WTC11 (cell line): ENCODE measurements around the gene ILKAP. TPM values are rescaled to one million over a fixed set of nuclear protein-coding genes. Genes with fewer than 3 reads are reported as not detected.

Source experiments
- ATAC-seq: fragments of 200-7000 bp; cut with Tn5 transposase; 2 replicates; pipeline ENCODE4 v1.10.0; 2021; ENCODE audit warnings: mild to moderate bottlenecking, moderate library complexity
- CTCF ChIA-PET: fragments of 300-600 bp; sonication (Branson Sonifier 250); formaldehyde crosslinking; loops from one replicate; lab custom pipeline; 2021; ENCODE audit warnings: antibody characterized with exemption; lab: Charles Lee
- POLR2A ChIA-PET: fragments of 350-600 bp; sonication (Branson Sonifier 250); formaldehyde crosslinking; loops from one replicate; lab custom pipeline; 2021; ENCODE audit warnings: antibody characterized with exemption; lab: Charles Lee
- DNase-seq: peaks from one replicate; pipeline ENCODE4 v3.0.0; 2021; ENCODE audit warnings: low spot score
- H3K27ac Mint-ChIP-seq: 2 replicates; pipeline ENCODE4 v1.8.0; 2021; ENCODE audit warnings: mixed read lengths
- H3K27me3 Mint-ChIP-seq: 2 replicates; pipeline ENCODE4 v1.8.0; 2021; ENCODE audit warnings: low read depth, mild to moderate bottlenecking, moderate library complexity, mixed read lengths
- H3K36me3 Mint-ChIP-seq: 2 replicates; pipeline ENCODE4 v1.8.0; 2021; ENCODE audit warnings: mixed read lengths
- H3K4me1 Mint-ChIP-seq: 2 replicates; pipeline ENCODE4 v1.8.0; 2022; ENCODE audit warnings: mixed read lengths
- H3K4me3 Mint-ChIP-seq: 2 replicates; pipeline ENCODE4 v1.8.0; 2021; ENCODE audit warnings: mild to moderate bottlenecking, moderate library complexity, mixed read lengths
- H3K9me3 Mint-ChIP-seq: 2 replicates; pipeline ENCODE4 v1.8.0; 2021; ENCODE audit warnings: mixed read lengths
- ELF4 ChIP-seq: sonication (generic); formaldehyde crosslinking; IDR thresholded peaks from 2 replicates; pipeline ENCODE4 v1.8.1; 2022; ENCODE audit warnings: low read depth, mild to moderate bottlenecking, moderate library complexity, missing genetic modification reagents
- ETV6 ChIP-seq: sonication (generic); formaldehyde crosslinking; IDR thresholded peaks from 2 replicates; pipeline ENCODE4 v1.8.1; 2022; ENCODE audit warnings: mild to moderate bottlenecking, missing genetic modification reagents
- FOXP1 ChIP-seq: sonication (generic); formaldehyde crosslinking; IDR thresholded peaks from 2 replicates; pipeline ENCODE4 v1.8.0; 2022; ENCODE audit warnings: missing genetic modification reagents, mild to moderate bottlenecking, moderate library complexity, borderline replicate concordance
- GRHL2 ChIP-seq: fragments of 250-450 bp; sonication (Bioruptor Pico); IDR thresholded peaks from 2 replicates; pipeline ENCODE4 v1.8.0; 2022; ENCODE audit warnings: mild to moderate bottlenecking, moderate library complexity; ENCODE audit not compliant: insufficient replicate concordance, severe bottlenecking
- IRF1 ChIP-seq: sonication (generic); formaldehyde crosslinking; IDR thresholded peaks from 2 replicates; pipeline ENCODE4 v1.8.0; 2023; ENCODE audit warnings: missing genetic modification reagents
- MYBL2 ChIP-seq: sonication (generic); formaldehyde crosslinking; IDR thresholded peaks from 2 replicates; pipeline ENCODE4 v1.8.1; 2023; ENCODE audit warnings: mild to moderate bottlenecking, moderate library complexity, missing genetic modification reagents
- PREB ChIP-seq: sonication (generic); formaldehyde crosslinking; IDR thresholded peaks from 2 replicates; pipeline ENCODE4 v1.8.1; 2022; ENCODE audit warnings: mild to moderate bottlenecking, missing genetic modification reagents, moderate library complexity, borderline replicate concordance
- PRRX2 ChIP-seq: fragments of 250-450 bp; sonication (Bioruptor Pico); IDR thresholded peaks from 2 replicates; pipeline ENCODE4 v1.8.0; 2021; ENCODE audit warnings: mild to moderate bottlenecking
- RORB ChIP-seq: fragments of 250-450 bp; sonication (Bioruptor Pico); IDR thresholded peaks from 2 replicates; pipeline ENCODE4 v1.9.0; 2021; ENCODE audit warnings: mild to moderate bottlenecking
- TEAD4 ChIP-seq: sonication (generic); formaldehyde crosslinking; IDR thresholded peaks from 2 replicates; pipeline ENCODE4 v1.8.0; 2022; ENCODE audit warnings: mild to moderate bottlenecking, missing genetic modification reagents
- ZNF317 ChIP-seq: sonication (generic); formaldehyde crosslinking; IDR thresholded peaks from 2 replicates; pipeline ENCODE4 v1.8.1; 2023; ENCODE audit warnings: low read depth, mild to moderate bottlenecking, moderate library complexity, missing genetic modification reagents, borderline replicate concordance
- ZNF396 ChIP-seq: fragments of 250-450 bp; sonication (Bioruptor Pico); IDR thresholded peaks from 2 replicates; pipeline ENCODE4 v1.8.0; 2021; ENCODE audit warnings: mild to moderate bottlenecking, moderate library complexity, borderline replicate concordance
- ZNF671 ChIP-seq: fragments of 250-450 bp; sonication (Bioruptor Pico); IDR thresholded peaks from 2 replicates; pipeline ENCODE4 v1.8.0; 2021; ENCODE audit warnings: mild to moderate bottlenecking
- total RNA-seq: library from RNA; stranded (reverse); gene quantifications from 3 replicates; pipeline ENCODE4 v1.2.3, GENCODE V29; 2021
- TF ChIP-seq, protein P1 (sequence below): fragments of 250-450 bp; sonication (Bioruptor Pico); IDR thresholded peaks from 2 replicates; pipeline ENCODE4 v1.9.0; 2021; ENCODE audit warnings: mild to moderate bottlenecking, borderline replicate concordance
- TF ChIP-seq, protein P2 (sequence below): sonication (generic); formaldehyde crosslinking; conservative IDR thresholded peaks from 2 replicates; pipeline ENCODE4 v1.8.1; 2023; ENCODE audit warnings: mild to moderate bottlenecking, low read depth, missing genetic modification reagents, moderate library complexity
- TF ChIP-seq, protein P3 (sequence below): sonication (generic); formaldehyde crosslinking; IDR thresholded peaks from 2 replicates; pipeline ENCODE4 v1.8.1; 2022; ENCODE audit warnings: mild to moderate bottlenecking, moderate library complexity, missing genetic modification reagents
- TF ChIP-seq, protein P4 (sequence below): sonication (generic); formaldehyde crosslinking; IDR thresholded peaks from 2 replicates; pipeline ENCODE4 v1.8.0; 2022; ENCODE audit warnings: mild to moderate bottlenecking, missing genetic modification reagents

The ILKAP gene
- total RNA-seq, 1 experiment from 2014 or later, result 32.7 TPM

- Mint-ChIP-seq H3K27ac (no peak overlapping the region), H3K4me3 (no peak overlapping the region), H3K9me3 (no peaks in the 10 kb centered on the region), H3K36me3 (no peaks in the 10 kb centered on the region), H3K27me3 (no peaks in the 10 kb centered on the region), H3K4me1 (peaks cover 4% of the 10 kb centered on the region; the same call in 1 of the 2 replicates)
- no peak for ATAC-seq
- DNase-seq, result no peak
- ChIA-PET CTCF (interaction anchor here (0.8 kb wide), 1 partner anchor 12 kb away, joined by 3 read pairs; no protein-coding TSS in a partner anchor), POLR2A (no interaction called here)
- TF ChIP-seq ETV6 (no peak), PREB (no peak), ZNF671 (CRISPR knock-in tag) (no peak), RORB (CRISPR knock-in tag) (no peak), GRHL2 (no peak), MYBL2 (no peak), ELF4 (CRISPR knock-in tag) (no peak), TEAD4 (CRISPR knock-in tag) (no peak)
- TF ChIP-seq, protein P1, sequence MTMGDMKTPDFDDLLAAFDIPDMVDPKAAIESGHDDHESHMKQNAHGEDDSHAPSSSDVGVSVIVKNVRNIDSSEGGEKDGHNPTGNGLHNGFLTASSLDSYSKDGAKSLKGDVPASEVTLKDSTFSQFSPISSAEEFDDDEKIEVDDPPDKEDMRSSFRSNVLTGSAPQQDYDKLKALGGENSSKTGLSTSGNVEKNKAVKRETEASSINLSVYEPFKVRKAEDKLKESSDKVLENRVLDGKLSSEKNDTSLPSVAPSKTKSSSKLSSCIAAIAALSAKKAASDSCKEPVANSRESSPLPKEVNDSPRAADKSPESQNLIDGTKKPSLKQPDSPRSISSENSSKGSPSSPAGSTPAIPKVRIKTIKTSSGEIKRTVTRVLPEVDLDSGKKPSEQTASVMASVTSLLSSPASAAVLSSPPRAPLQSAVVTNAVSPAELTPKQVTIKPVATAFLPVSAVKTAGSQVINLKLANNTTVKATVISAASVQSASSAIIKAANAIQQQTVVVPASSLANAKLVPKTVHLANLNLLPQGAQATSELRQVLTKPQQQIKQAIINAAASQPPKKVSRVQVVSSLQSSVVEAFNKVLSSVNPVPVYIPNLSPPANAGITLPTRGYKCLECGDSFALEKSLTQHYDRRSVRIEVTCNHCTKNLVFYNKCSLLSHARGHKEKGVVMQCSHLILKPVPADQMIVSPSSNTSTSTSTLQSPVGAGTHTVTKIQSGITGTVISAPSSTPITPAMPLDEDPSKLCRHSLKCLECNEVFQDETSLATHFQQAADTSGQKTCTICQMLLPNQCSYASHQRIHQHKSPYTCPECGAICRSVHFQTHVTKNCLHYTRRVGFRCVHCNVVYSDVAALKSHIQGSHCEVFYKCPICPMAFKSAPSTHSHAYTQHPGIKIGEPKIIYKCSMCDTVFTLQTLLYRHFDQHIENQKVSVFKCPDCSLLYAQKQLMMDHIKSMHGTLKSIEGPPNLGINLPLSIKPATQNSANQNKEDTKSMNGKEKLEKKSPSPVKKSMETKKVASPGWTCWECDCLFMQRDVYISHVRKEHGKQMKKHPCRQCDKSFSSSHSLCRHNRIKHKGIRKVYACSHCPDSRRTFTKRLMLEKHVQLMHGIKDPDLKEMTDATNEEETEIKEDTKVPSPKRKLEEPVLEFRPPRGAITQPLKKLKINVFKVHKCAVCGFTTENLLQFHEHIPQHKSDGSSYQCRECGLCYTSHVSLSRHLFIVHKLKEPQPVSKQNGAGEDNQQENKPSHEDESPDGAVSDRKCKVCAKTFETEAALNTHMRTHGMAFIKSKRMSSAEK (CRISPR knock-in tag), result no peak
- TF ChIP-seq, protein P2, sequence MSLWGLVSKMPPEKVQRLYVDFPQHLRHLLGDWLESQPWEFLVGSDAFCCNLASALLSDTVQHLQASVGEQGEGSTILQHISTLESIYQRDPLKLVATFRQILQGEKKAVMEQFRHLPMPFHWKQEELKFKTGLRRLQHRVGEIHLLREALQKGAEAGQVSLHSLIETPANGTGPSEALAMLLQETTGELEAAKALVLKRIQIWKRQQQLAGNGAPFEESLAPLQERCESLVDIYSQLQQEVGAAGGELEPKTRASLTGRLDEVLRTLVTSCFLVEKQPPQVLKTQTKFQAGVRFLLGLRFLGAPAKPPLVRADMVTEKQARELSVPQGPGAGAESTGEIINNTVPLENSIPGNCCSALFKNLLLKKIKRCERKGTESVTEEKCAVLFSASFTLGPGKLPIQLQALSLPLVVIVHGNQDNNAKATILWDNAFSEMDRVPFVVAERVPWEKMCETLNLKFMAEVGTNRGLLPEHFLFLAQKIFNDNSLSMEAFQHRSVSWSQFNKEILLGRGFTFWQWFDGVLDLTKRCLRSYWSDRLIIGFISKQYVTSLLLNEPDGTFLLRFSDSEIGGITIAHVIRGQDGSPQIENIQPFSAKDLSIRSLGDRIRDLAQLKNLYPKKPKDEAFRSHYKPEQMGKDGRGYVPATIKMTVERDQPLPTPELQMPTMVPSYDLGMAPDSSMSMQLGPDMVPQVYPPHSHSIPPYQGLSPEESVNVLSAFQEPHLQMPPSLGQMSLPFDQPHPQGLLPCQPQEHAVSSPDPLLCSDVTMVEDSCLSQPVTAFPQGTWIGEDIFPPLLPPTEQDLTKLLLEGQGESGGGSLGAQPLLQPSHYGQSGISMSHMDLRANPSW (CRISPR knock-in tag), result no peak
Observed at GRCh38 chr2:238250896-238251295, 47.4 kb upstream of the ILKAP start.

DNA sequence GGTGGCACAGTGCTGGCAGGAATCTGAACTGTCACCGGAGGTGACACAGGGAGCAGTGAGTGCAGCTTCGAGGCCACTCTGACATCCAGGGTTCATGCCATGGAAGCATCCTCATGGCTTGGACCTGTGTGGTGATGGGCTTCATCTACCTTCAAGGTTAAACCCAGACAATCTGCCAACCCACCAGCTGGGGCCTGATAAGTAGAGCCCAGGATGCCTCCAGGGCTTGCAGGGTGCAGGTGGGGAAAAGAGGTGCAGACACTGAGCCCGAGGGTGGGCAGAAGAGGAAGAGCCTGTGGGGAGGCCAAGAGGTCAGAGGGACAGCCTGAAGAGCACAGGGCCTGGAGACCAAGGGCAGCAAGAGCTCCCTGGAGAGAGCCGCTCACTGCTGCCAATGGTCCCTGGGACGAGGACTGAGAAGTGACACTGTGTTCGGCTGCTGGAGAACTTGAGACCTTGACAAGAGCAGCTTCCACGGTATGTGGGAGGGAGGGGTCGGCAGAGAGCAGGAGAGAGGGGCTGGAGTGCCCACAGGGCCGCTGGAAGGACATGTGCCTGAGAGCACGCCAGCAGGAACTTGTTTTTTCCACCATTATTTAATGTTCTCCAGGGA lies 44.5 kb upstream of the ILKAP start:
- peaks cover 5% of the 10 kb centered on the region; the same call in 1 of the 2 replicates for H3K36me3 Mint-ChIP-seq
- H3K9me3 Mint-ChIP-seq, result no peaks in the 10 kb centered on the region
- no peak overlapping the region for H3K27ac Mint-ChIP-seq
- no peaks in the 10 kb centered on the region for H3K27me3 Mint-ChIP-seq
- TF ChIP-seq ZNF396 (CRISPR knock-in tag) (no peak), PRRX2 (no peak)
- TF ChIP-seq, all 79 proteins: peak for 0
- peaks cover 10% of the 10 kb centered on the region for H3K4me1 Mint-ChIP-seq
- DNase-seq, result no peak
- CTCF ChIA-PET, result interaction anchor here (2.4 kb wide), 1 partner anchor 16 kb away, joined by 14 read pairs; no protein-coding TSS in a partner anchor
- POLR2A ChIA-PET, result no interaction called here
- H3K4me3 Mint-ChIP-seq, result no peak overlapping the region
- ATAC-seq, result no peak

DNA sequence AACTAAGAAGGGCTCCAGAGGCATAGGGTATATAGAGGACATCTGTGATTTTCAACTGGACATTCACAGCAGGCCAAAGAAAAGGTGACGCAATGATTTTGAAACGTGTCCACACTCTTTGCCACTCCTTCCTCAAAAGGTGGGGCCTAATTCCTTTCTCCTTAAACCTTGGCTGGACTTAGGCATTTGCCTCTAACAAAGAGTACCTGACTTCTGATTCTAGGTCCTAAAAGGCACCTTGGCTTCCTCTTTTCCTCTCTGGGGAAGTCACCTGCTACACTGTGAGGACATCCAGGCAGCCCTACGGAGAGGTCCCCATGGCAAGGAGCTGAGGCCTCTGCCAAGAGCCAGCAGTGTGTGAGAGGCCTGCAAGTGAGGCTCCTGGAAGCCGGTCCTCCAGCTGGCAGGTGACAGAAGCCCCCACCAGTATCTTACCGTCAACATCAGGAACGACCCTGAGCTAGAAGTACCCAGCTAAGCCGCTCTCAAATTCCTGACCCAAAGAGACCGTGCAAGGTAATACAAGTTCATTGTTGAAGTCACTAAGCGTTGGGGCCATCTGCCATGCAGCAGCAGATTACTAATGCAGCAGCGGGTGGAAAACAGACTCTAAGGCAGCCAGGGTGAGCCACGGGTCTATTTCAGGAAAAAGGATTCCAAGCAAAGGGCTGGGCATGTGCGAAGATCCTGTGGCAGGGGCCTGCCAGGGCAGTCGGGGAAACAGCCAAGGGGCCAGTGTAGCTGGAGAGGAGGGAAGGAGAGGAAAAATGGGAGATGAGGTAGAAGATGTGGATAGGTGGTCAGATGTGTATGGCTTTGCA lies 43.7 kb upstream of the ILKAP start:
- ATAC-seq (no peak), DNase-seq (no peak)
- peaks cover 4% of the 10 kb centered on the region for H3K27me3 Mint-ChIP-seq
- peaks cover 5% of the 10 kb centered on the region; the same call in 1 of the 2 replicates for H3K36me3 Mint-ChIP-seq
- H3K9me3 Mint-ChIP-seq, result no peaks in the 10 kb centered on the region
- no peak overlapping the region for H3K4me3 Mint-ChIP-seq
- ChIA-PET CTCF (interaction anchor here (2.4 kb wide), 1 partner anchor 16 kb away, joined by 14 read pairs; no protein-coding TSS in a partner anchor), POLR2A (no interaction called here)
- no peak overlapping the region for H3K27ac Mint-ChIP-seq
- peaks cover 13% of the 10 kb centered on the region for H3K4me1 Mint-ChIP-seq
- TF ChIP-seq, protein P3, sequence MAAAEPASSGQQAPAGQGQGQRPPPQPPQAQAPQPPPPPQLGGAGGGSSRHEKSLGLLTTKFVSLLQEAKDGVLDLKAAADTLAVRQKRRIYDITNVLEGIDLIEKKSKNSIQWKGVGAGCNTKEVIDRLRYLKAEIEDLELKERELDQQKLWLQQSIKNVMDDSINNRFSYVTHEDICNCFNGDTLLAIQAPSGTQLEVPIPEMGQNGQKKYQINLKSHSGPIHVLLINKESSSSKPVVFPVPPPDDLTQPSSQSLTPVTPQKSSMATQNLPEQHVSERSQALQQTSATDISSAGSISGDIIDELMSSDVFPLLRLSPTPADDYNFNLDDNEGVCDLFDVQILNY (CRISPR knock-in tag), result no peak
- TF ChIP-seq FOXP1 (CRISPR knock-in tag), result no peak
- TF ChIP-seq ZNF671 (CRISPR knock-in tag), result no peak
- no peak for TF ChIP-seq IRF1 (CRISPR knock-in tag)
- TF ChIP-seq ZNF317 (CRISPR knock-in tag), result no peak
- TF ChIP-seq, protein P4, sequence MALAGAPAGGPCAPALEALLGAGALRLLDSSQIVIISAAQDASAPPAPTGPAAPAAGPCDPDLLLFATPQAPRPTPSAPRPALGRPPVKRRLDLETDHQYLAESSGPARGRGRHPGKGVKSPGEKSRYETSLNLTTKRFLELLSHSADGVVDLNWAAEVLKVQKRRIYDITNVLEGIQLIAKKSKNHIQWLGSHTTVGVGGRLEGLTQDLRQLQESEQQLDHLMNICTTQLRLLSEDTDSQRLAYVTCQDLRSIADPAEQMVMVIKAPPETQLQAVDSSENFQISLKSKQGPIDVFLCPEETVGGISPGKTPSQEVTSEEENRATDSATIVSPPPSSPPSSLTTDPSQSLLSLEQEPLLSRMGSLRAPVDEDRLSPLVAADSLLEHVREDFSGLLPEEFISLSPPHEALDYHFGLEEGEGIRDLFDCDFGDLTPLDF (CRISPR knock-in tag), result no peak
